CD14-positive monocyte (primary cell): ENCODE data around the gene RBMS3. TPM values are rescaled to one million over a fixed set of nuclear protein-coding genes. Genes with fewer than 3 reads are reported as not detected.

ENCODE experiments used
- DNase-seq, 3 donors: peaks; one replicate each; pipeline ENCODE4 v3.0.0-alpha.2; 2011 to 2022
- H2AFZ ChIP-seq: 2 replicates; pipeline ENCODE4 v1.6.0; 2012; ENCODE audit warnings: mild to moderate bottlenecking, low read depth, low read length, inconsistent platforms; ENCODE audit not compliant: insufficient read depth, poor library complexity, severe bottlenecking
- H3K27ac ChIP-seq, 2 donors: 1 replicate in 1 of 2; 2 replicates in 1 of 2; pipeline ENCODE4 v1.5.1; 2012 to 2013; ENCODE audit warnings: low read length in 2 of 2, control low read depth in 1 of 2, inconsistent platforms in 1 of 2, low read depth in 1 of 2, mild to moderate bottlenecking in 1 of 2
- H3K27me3 ChIP-seq, 2 donors: one replicate each; pipeline versions ENCODE4 v1.6.0 to v1.6.1; 2011 to 2013; ENCODE audit warnings: low read length in 2 of 2; ENCODE audit not compliant: control insufficient read depth in 2 of 2, insufficient read depth in 2 of 2
- H3K36me3 ChIP-seq, 2 donors: replicated peaks in 1 of 2; 1 replicate in 1 of 2; 2 replicates in 1 of 2; pipeline versions ENCODE4 v1.5.1 to v1.6.1; 2012 to 2013; ENCODE audit warnings: low read length in 2 of 2, control low read depth in 1 of 2, inconsistent platforms in 1 of 2, mild to moderate bottlenecking in 1 of 2; ENCODE audit not compliant: insufficient read depth in 2 of 2, control insufficient read depth in 1 of 2
- H3K4me1 ChIP-seq, 2 donors: 1 replicate in 1 of 2; 2 replicates in 1 of 2; pipeline versions ENCODE4 v1.5.1 to v1.6.1; 2012 to 2013; ENCODE audit warnings: low read length in 2 of 2, control low read depth in 1 of 2, inconsistent platforms in 1 of 2, mild to moderate bottlenecking in 1 of 2, moderate library complexity in 1 of 2; ENCODE audit not compliant: insufficient read depth in 2 of 2, control insufficient read depth in 1 of 2
- H3K4me2 ChIP-seq: replicated peaks from 2 replicates; pipeline ENCODE3; 2012; ENCODE audit warnings: low read length, moderate library complexity, mild to moderate bottlenecking; ENCODE audit not compliant: poor library complexity, severe bottlenecking; ENCODE audit errors: extremely low read depth
- H3K4me3 ChIP-seq, 3 experiments: fragments of 200-600 bp in 1 of 3; sonication (generic) in 1 of 3; replicated peaks in 1 of 3; 1 replicate in 2 of 3; 2 replicates in 1 of 3; pipeline ENCODE4 v1.5.1; 2011 to 2013; ENCODE audit warnings: low read length in 3 of 3, mild to moderate bottlenecking in 3 of 3, control low read depth in 2 of 3, low read depth in 2 of 3, inconsistent platforms in 1 of 3, moderate library complexity in 1 of 3
- H3K79me2 ChIP-seq: 2 replicates; pipeline ENCODE4 v1.6.0; 2012; ENCODE audit warnings: mild to moderate bottlenecking, control low read depth, inconsistent platforms, low read length, moderate library complexity; ENCODE audit not compliant: insufficient read depth
- H3K9ac ChIP-seq: 2 replicates; pipeline ENCODE4 v1.6.0; 2017; ENCODE audit warnings: low read length, mild to moderate bottlenecking; ENCODE audit not compliant: insufficient read depth, poor library complexity, severe bottlenecking
- H3K9me3 ChIP-seq, 2 donors: replicated peaks in 1 of 2; 1 replicate in 1 of 2; 2 replicates in 1 of 2; pipeline versions ENCODE4 v1.5.1 to v1.6.1; 2012 to 2013; ENCODE audit warnings: low read length in 2 of 2, control low read depth in 1 of 2; ENCODE audit not compliant: control insufficient read depth in 1 of 2, insufficient read depth in 1 of 2
- H4K20me1 ChIP-seq: 2 replicates; pipeline ENCODE4 v1.6.0; 2012; ENCODE audit warnings: mild to moderate bottlenecking, low read length, control low read depth, moderate library complexity; ENCODE audit not compliant: insufficient read depth
- H3K27ac Mint-ChIP-seq, 7 donors: one replicate each; pipeline ENCODE4 v1.8.0; 2020; ENCODE audit warnings: mild to moderate bottlenecking in 7 of 7, mixed read lengths in 7 of 7, moderate library complexity in 6 of 7, inconsistent platforms in 2 of 7
- H3K27me3 Mint-ChIP-seq, 3 donors: one replicate each; pipeline ENCODE4 v1.8.0; 2021 to 2022; ENCODE audit warnings: low read depth in 3 of 3, mild to moderate bottlenecking in 3 of 3, mixed read lengths in 3 of 3, moderate library complexity in 3 of 3, inconsistent platforms in 1 of 3
- H3K36me3 Mint-ChIP-seq, 2 donors: one replicate each; pipeline ENCODE4 v1.8.0; 2020; ENCODE audit warnings: mixed read lengths in 2 of 2, inconsistent platforms in 1 of 2, mild to moderate bottlenecking in 1 of 2
- H3K4me1 Mint-ChIP-seq: one replicate; pipeline ENCODE4 v1.8.0; 2020; ENCODE audit warnings: mild to moderate bottlenecking, mixed read lengths
- H3K4me3 Mint-ChIP-seq, 2 donors: one replicate each; pipeline ENCODE4 v1.8.0; 2020; ENCODE audit warnings: mild to moderate bottlenecking in 2 of 2, mixed read lengths in 2 of 2, moderate library complexity in 1 of 2
- H3K9me3 Mint-ChIP-seq, 7 donors: one replicate each; pipeline ENCODE4 v1.8.0; 2020 to 2022; ENCODE audit warnings: mixed read lengths in 7 of 7, mild to moderate bottlenecking in 6 of 7, moderate library complexity in 6 of 7, inconsistent platforms in 2 of 7
- WGBS: methylation state at CpG from one replicate; pipeline ENCODE4 v1.1.5; 2013; ENCODE audit warnings: missing lambda C conversion rate; ENCODE audit not compliant: insufficient coverage; 5-methylcytosine and 5-hydroxymethylcytosine counted together
- intact Hi-C, 2 donors: fragments of 100-400 bp; cut with micrococcal nuclease; formaldehyde crosslinking; loops; one replicate each; pipeline versions ENCODE4 v1.15.0 to v1.15.1; 2023
- polyA plus RNA-seq, 3 donors: library from polyadenylated mRNA; depleted of rRNA in 1 of 3; unstranded in 2 of 3; stranded (reverse) in 1 of 3; fragments of 300-500 nt in 2 of 3; fragments of >200 nt in 1 of 3; fragmentation: Illumina TruSeq in 2 of 3; gene quantifications; 1 replicate in 2 of 3; 2 replicates in 1 of 3; pipeline ENCODE4 v1.2.3, GENCODE V29; 2012 to 2021
- TF ChIP-seq, protein P1 (sequence below): fragments of 200-600 bp; IDR thresholded peaks from one replicate; pipeline ENCODE4 v1.8.0; 2022; ENCODE audit warnings: antibody characterized with exemption, mild to moderate bottlenecking

RBMS3 gene
- polyA plus RNA-seq, 3 donors, result not detected

DNA sequence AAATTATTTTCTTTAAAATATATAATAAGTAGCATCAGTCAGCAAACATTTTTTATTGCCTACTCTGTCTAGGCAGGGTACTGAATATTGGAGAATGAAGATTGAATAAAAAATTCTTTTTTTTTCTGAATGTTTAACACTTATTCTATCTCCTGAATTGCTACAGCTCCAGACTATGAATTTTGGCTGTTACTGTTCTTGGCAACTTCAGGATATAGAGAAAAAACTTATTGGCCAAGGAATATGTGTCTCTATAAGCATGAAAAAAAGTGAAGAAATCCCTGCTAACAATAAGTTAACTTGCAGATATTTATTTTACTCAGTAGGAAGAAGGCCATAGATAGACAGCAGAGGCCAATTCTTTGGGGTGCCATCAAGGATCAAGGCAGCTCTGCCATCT lies 309.6 kb downstream of the RBMS3 start:
- Histone ChIP-seq H3K27me3 (no peaks in the 10 kb centered on the region), H3K4me2 (no peak overlapping the region), H3K27ac (no peak overlapping the region), H3K9ac (no peak overlapping the region), H3K4me3 (no peak overlapping the region), H3K79me2 (no peaks in the 10 kb centered on the region), H2AFZ (no peak overlapping the region), H3K4me1 (no peaks in the 10 kb centered on the region), H3K9me3 (peaks cover 0 to 6% of the 10 kb centered on the region in 2 donors), H3K36me3 (no peaks in the 10 kb centered on the region), H4K20me1 (no peaks in the 10 kb centered on the region)
- Mint-ChIP-seq H3K27me3 (no peaks in the 10 kb centered on the region), H3K36me3 (no peaks in the 10 kb centered on the region), H3K9me3 (peaks cover 0 to 12% (median 0%) of the 10 kb centered on the region in 7 donors), H3K27ac (no peak overlapping the region), H3K4me3 (no peak overlapping the region), H3K4me1 (no peaks in the 10 kb centered on the region)
- intact Hi-C loops, result no loop called here
- TF ChIP-seq, protein P1, sequence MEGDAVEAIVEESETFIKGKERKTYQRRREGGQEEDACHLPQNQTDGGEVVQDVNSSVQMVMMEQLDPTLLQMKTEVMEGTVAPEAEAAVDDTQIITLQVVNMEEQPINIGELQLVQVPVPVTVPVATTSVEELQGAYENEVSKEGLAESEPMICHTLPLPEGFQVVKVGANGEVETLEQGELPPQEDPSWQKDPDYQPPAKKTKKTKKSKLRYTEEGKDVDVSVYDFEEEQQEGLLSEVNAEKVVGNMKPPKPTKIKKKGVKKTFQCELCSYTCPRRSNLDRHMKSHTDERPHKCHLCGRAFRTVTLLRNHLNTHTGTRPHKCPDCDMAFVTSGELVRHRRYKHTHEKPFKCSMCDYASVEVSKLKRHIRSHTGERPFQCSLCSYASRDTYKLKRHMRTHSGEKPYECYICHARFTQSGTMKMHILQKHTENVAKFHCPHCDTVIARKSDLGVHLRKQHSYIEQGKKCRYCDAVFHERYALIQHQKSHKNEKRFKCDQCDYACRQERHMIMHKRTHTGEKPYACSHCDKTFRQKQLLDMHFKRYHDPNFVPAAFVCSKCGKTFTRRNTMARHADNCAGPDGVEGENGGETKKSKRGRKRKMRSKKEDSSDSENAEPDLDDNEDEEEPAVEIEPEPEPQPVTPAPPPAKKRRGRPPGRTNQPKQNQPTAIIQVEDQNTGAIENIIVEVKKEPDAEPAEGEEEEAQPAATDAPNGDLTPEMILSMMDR, result no peak
- no peak for DNase-seq

DNA sequence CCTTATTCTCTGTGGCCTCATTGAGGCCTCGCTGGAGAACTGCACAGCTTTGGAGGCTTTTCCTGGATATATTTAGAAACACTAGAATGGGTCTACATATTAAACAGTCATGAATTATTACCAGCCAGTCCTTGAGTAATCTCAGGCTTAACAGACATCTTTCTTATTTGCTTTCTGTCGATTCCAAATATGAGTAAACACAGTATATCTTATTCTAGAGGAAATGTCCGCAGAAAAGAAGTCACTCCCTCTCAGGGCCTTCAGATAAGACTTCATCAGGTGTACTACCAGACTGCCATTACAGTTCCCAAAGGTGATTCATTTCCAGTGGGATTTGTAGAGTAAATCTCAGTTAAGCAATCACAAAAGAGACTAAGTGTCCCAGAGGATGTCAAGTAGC lies 310.7 kb downstream of the RBMS3 start:
- no peak overlapping the region for H3K27ac Mint-ChIP-seq
- no peaks in the 10 kb centered on the region for H3K27me3 Mint-ChIP-seq
- Histone ChIP-seq H3K4me1 (no peaks in the 10 kb centered on the region), H3K9me3 (peaks cover 0 to 6% of the 10 kb centered on the region in 2 donors), H3K27ac (no peak overlapping the region), H2AFZ (no peak overlapping the region), H3K4me2 (no peak overlapping the region), H3K79me2 (no peaks in the 10 kb centered on the region), H3K9ac (no peak overlapping the region), H3K4me3 (no peak overlapping the region), H3K36me3 (no peaks in the 10 kb centered on the region), H3K27me3 (no peaks in the 10 kb centered on the region), H4K20me1 (no peaks in the 10 kb centered on the region)
- TF ChIP-seq, protein P1, result no peak
- intact Hi-C loops, result no loop called here
- no peak for DNase-seq
- WGBS, result no CpG with 5 or more reads among the region's 3 CpGs
- peaks cover 0 to 12% (median 0%) of the 10 kb centered on the region in 7 donors for H3K9me3 Mint-ChIP-seq
- H3K4me1 Mint-ChIP-seq, result no peaks in the 10 kb centered on the region
- H3K4me3 Mint-ChIP-seq, result no peak overlapping the region
- H3K36me3 Mint-ChIP-seq, result no peaks in the 10 kb centered on the region
